Stimulated activated CD4-positive, alpha-beta T cell treated with anti-CD3 and anti-CD28 coated beads, Interleukin-4, amount 100 ng/mL, for 1 hour (primary cell): ENCODE data around the gene SLC23A2.

Source experiments
- DNase-seq: peaks from one replicate; pipeline ENCODE4 v3.0.0-alpha.2; 2020

Gene SLC23A2

GRCh38 chr20:4836473-4836872 is 164.8 kb downstream of the SLC23A2 start:
- DNase-seq, result no peak

GRCh38 chr20:4835244-4836177 is 165.8 kb downstream of the SLC23A2 start:
- no peak for DNase-seq

GRCh38 chr20:4833074-4833728 is 168.1 kb downstream of the SLC23A2 start:
- DNase-seq, result no peak

- no peak for DNase-seq
Measured at GRCh38 chr20:4832469-4832868, 168.8 kb downstream of the SLC23A2 start.

- DNase-seq, result no peak
Measured at GRCh38 chr20:4830696-4831095, 170.6 kb downstream of the SLC23A2 start.

- no peak for DNase-seq
Measured at GRCh38 chr20:4830259-4830658, 171.1 kb downstream of the SLC23A2 start.

GRCh38 chr20:4829514-4830215 is 171.6 kb downstream of the SLC23A2 start:
- DNase-seq, result no peak

GRCh38 chr20:4828830-4829513 is 172.3 kb downstream of the SLC23A2 start:
- no peak for DNase-seq

GRCh38 chr20:4821590-4821989 is 179.7 kb downstream of the SLC23A2 start:
- DNase-seq, result no peak

GRCh38 chr20:4820806-4821518 is 180.3 kb downstream of the SLC23A2 start:
- DNase-seq, result no peak

GRCh38 chr20:4819901-4820300 is 181.4 kb downstream of the SLC23A2 start:
- DNase-seq, result no peak

GRCh38 chr20:4817230-4817671 is 184.1 kb downstream of the SLC23A2 start:
- no peak for DNase-seq

GRCh38 chr20:4815628-4816027 is 185.7 kb downstream of the SLC23A2 start:
- DNase-seq, result no peak

- peak; percentile 72 for DNase-seq
Measured at GRCh38 chr20:4814696-4815252, 186.5 kb downstream of the SLC23A2 start.

GRCh38 chr20:4813863-4814695 is 187.2 kb downstream of the SLC23A2 start:
- DNase-seq, result peak; percentile 34

- DNase-seq, result peak; percentile 33
Measured at GRCh38 chr20:4813076-4813862, 188.0 kb downstream of the SLC23A2 start.

GRCh38 chr20:4812641-4813075 is 188.7 kb downstream of the SLC23A2 start:
- DNase-seq, result no peak

- DNase-seq, result no peak
Measured at GRCh38 chr20:4812216-4812615, 189.1 kb downstream of the SLC23A2 start.

- DNase-seq, result peak; percentile 29
Measured at GRCh38 chr20:4811661-4812181, 189.6 kb downstream of the SLC23A2 start.

GRCh38 chr20:4811257-4811656 is 190.1 kb downstream of the SLC23A2 start:
- DNase-seq, result no peak
